LNCaP clone FGC (cell line): Measurements from ENCODE around the gene HIVEP3.

Source experiments
- DNase-seq: peaks from one replicate; pipeline ENCODE4 v3.0.0-alpha.2; 2011; ENCODE audit warnings: low read depth
- H3K4me3 ChIP-seq: 2 replicates; pipeline ENCODE4 v1.5.1; 2011; ENCODE audit warnings: mild to moderate bottlenecking, low read depth, low read length, control low read depth
- TF ChIP-seq, protein P1 (sequence below): IDR thresholded peaks from 2 replicates; pipeline ENCODE4 v1.5.1; 2012; ENCODE audit warnings: mild to moderate bottlenecking; ENCODE audit not compliant: control insufficient read depth, insufficient read depth; ENCODE audit errors: extremely low read depth

HIVEP3 gene

DNA sequence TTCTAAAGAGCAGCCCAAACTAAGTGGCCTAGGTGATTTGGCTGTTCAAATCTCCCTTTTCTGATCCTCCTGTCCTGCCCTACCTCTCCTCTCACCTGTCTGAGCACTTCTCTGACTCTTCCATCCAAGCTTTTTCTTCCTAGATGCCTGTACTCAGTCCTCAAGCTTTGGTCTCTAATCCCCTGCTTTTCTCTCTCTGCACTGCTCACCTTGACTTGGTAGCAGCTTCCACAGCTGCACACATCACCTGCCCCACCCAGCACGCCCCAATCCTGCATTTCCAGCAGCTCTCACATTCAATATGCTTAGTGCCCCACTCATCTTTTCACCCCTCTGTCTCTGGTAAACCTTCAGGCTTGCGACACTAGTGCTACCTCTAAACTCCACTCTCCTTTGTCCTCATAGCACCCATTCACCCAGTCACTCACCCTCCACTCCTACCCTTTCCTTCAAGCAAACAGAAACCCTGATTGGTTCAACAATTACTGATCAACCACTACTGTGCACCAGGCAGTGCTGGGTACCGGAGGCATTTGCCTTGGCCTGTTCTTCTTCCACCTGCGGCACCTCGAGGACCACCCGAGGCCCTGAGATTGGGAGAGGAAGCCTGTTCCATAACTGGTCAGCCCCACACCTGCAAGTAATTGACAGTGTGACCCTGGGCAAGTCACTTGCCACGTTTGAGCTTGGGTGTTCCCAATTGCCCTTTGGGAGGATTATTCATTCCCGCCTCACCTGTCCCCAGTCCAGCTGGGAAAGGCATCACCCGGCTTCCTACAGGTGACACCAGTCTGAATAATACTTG, 298.2 kb downstream of the HIVEP3 start:
- no peak for DNase-seq
- TF ChIP-seq, protein P1, sequence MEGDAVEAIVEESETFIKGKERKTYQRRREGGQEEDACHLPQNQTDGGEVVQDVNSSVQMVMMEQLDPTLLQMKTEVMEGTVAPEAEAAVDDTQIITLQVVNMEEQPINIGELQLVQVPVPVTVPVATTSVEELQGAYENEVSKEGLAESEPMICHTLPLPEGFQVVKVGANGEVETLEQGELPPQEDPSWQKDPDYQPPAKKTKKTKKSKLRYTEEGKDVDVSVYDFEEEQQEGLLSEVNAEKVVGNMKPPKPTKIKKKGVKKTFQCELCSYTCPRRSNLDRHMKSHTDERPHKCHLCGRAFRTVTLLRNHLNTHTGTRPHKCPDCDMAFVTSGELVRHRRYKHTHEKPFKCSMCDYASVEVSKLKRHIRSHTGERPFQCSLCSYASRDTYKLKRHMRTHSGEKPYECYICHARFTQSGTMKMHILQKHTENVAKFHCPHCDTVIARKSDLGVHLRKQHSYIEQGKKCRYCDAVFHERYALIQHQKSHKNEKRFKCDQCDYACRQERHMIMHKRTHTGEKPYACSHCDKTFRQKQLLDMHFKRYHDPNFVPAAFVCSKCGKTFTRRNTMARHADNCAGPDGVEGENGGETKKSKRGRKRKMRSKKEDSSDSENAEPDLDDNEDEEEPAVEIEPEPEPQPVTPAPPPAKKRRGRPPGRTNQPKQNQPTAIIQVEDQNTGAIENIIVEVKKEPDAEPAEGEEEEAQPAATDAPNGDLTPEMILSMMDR, result no peak
- no peak overlapping the region for H3K4me3 ChIP-seq

DNA sequence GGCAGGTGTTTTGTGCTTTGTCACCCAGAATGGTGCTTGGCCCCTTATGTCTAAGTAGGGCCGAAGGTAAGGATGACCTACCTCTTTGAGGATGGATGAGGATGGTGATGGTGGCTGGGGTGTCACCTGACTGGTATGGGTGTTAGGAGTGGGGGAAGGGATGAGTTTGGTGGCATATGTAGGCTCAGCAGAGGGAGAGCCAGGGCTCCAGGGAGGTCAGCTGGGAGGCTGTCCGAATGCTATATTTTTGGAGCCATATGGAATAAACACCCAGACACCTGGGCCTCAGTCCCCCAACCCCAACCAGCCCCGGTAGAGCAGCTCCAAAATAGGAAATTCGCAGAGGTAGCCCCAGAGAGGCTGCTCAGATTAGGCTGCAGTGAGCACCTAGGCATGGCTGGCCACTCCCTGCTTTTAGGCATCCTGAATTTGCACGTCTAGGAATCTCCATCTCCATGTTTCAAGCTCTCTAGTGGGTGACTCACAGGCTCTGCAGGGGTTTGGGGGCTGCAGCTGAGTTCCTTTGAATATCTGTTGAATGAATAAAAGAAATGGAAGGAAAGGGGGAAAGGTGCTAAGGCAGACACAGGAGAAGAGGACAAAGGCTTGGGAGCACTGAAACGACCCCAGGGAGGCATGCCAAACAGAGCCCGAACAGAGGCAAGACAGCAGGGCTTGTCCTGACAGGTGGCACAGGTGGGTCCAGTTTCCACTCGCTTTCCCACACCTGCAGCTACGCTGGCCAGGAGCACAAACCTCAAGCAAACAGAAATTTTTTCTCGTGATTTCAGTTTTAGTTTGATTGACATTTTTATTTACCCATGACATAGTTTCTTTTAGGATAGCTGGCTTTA, 299.0 kb downstream of the HIVEP3 start:
- TF ChIP-seq, protein P1, result no peak
- H3K4me3 ChIP-seq, result no peak overlapping the region
- DNase-seq, result no peak

DNA sequence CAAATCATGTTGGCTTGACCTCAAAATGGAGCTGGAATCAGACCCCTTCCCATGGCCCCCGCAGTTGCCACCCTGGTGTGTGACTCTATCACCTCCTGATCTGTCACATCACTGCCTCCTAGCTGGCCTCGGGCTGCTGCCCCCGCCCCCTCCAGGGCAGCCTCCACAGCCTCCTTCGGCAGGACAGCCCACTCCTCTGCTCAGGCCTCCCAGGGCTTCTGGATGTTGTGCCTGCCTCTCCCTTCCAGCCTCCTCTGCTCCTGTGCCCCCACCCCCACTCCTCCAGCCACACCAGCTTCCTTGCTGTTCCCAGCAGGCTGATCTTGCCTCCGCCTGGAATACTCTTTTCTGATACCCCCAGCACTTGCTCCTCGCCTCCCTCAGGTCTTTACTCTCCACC, 299.9 kb downstream of the HIVEP3 start:
- TF ChIP-seq, protein P1, result no peak
- H3K4me3 ChIP-seq, result no peak overlapping the region
- no peak for DNase-seq

DNA sequence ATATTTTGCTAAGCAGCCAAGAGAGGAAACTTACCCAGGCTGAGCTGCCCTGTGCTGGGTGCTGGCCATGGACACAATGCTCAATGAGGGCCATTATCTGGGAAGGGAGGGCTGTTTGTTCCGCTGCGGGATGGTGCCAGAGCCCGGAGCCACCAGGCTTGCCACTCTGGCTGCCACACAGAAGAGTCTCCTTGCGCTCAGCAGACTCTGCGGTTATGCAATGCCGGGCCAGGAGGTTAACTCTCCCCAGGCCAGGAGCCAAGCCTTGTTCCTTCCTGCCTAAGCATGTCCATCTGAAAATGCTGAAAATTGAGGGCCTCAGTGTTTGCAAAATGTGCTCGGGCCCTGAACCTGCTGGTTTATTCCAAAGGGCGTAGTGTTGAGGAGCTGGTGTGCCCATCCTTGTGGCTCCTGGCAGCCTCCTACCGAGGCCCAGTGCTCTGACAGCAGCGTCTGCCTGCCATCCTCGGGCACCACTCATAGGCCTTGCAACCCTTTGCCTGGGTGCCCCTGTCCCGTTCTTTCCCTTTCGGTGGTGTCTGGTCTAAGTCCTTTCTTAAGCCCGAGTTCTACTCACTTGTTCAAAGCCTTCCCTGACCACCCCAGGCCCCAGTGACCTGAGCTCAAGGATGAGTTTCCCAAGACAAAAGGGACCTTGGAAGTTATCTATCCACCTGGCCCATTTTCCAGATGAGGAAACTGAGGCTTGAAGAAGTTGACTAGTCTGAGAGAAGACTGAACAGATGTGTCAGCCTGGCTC, 300.5 kb downstream of the HIVEP3 start:
- no peak overlapping the region for H3K4me3 ChIP-seq
- peak; percentile 32 for DNase-seq
- TF ChIP-seq, protein P1, result no peak

DNA sequence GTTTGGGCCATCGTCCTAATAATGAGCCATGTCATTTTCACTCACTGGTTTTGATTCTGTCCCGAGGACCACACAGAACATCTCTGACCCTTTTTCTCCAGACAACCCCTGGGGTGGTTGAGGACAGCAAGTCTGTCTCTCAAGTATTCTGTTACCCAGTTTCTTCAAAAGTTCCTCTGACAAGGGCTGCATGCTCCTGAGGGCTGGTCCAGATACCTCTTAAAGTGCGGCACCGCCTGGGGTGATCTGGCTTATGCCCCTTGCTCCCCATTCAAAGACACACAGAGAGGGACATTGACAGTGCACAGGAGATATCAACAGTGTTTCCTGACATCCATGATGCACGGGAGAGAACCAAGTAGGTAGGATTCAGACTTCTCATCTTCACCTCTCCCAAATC, 301.4 kb downstream of the HIVEP3 start:
- no peak overlapping the region for H3K4me3 ChIP-seq
- no peak for DNase-seq
- TF ChIP-seq, protein P1, result no peak

DNA sequence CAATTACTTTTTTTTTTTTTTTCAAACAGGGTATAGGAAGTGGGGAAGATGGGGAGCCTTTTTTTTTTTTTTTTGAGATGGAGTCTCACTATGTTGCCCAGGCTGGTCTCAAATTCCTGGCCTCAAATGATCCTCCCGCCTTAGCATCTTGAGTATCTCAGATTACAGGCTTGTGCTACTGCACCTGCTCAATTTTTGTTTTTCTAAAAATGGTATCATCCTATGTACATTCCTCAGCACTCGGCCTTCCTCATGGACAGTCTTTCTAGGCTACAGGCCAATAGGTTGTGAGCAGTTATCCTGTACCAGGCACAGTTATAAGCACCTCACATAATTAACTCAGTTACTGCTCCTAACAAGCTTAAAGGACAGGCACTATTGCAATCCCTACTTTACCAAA, 302.2 kb downstream of the HIVEP3 start:
- no peak for DNase-seq
- TF ChIP-seq, protein P1, result no peak
- H3K4me3 ChIP-seq, result no peak overlapping the region
